Measurements from ENCODE around the gene CDKN2AIPNL. TPM values are rescaled to one million over a fixed set of nuclear protein-coding genes. Genes with fewer than 3 reads are reported as not detected.

The CDKN2AIPNL gene
- total RNA-seq (2022; extraction: Qiagen RNA extraction): 37.5 to 44.4 TPM (median 42.5 TPM) in 5 replicates

DNA sequence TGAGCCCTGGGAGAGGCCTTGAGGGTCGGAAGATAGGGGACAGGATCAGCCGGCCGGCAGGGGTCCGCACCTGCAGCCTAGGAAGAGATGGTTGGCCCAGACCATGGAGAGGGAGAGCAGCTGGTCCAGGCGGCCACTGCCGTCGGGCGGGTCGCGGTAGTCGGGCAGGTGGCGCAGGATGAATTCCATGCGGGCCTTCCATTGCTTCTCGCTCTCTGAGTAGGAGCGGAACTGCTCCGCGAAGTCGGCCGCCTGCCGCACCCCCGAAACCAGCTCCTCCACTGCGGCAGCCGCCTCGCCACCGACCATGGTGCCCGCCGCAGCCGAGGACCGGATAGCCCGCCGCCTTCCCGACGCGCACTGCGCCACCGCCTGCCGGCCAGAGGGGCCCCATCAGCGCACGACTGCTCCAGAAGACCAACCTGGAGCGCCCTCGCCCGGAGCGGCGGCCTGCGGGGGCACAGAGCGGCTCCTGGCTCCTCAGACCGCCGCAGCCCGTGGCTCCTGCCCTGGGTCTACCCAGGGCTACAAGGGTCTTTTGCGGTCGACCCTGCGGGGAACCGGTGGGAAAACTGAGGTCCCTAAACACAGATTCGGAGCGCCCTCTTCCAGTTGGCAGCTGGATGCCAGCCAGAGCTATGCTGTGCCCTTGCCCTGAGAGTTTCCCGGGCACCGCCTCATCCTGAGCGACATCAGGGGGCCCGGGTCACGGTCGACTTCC, at the start of gene CDKN2AIPNL:
TSS of gene CDKN2AIPNL (minus strand) at position 336 of the 721 bp plus-strand sequence. CDS start at position 309, 27 bp downstream.

DNA sequence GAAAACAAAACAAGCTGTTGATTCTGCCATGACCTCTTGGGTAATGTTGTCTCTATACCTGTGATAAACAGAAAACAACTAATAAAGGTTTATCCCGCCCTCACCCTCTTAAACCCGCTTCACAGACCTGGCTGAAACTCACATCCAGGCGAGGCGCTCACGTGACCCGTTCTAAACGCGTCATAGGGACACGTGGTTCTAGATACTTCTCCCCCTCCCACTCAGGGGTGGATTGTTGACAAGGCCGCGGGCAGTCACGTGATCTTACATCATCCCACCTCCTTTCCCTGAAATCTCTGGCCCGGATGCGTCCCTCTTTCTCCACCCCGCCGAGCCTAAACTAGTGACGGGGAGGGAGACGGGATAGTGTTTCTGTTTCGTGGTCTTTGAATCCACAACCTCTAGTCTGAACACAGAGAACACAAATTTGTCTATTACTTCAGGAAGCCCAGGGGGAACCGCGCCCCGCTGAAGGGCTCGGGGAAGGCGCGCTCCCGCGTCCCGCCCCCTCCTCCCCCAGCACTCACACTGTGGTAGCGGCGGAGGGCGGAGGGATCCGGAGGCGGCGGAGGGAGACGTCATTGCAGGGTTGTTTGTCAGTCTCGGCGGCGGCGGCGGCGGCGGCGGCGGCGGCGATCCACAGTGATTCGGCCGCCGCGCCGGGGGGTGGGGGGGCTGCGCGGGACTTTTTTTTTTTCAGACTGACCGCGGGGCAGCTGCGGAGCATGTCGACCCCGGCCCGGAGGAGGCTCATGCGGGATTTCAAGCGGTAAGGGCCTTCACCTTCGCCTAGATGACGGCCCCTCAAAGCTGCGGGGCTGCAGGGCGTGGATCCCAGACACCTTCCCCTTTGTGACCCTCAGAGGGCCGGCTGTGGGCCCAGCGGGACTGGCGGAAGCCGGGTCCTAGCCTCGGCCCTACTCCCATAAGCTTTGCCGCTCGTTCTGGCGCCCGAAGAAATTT, 40.5 kb downstream of the CDKN2AIPNL start, which contains the start of gene UBE2B:
TSS of gene UBE2B (plus strand) at position 699 of the 963 bp plus-strand sequence. CDS start at position 726, 27 bp downstream.

Other genes with a start within 250 kb of the CDKN2AIPNL start
- gene SKP1, start 234.9 kb downstream of the CDKN2AIPNL start, total RNA-seq (2022; extraction: Qiagen RNA extraction): 604 to 794 TPM (median 610 TPM) in 5 replicates
- gene PPP2CA, start 185.8 kb downstream of the CDKN2AIPNL start, total RNA-seq (2022; extraction: Qiagen RNA extraction): 249 to 282 TPM (median 272 TPM) in 5 replicates
- gene CDKL3, start 44.7 kb downstream of the CDKN2AIPNL start, total RNA-seq (2022; extraction: Qiagen RNA extraction): 1.1 to 1.5 TPM (median 1.5 TPM) in 5 replicates
- 61.4 to 77.1 TPM (median 69.9 TPM) in 5 replicates for gene UBE2B, start 40.3 kb downstream of the CDKN2AIPNL start, total RNA-seq (2022; extraction: Qiagen RNA extraction)
- 25.3 to 35.2 TPM (median 32.2 TPM) in 5 replicates for gene JADE2, start 113.8 kb upstream of the CDKN2AIPNL start, total RNA-seq (2022; extraction: Qiagen RNA extraction)
- 45.4 to 71.4 TPM (median 45.9 TPM) in 5 replicates for gene SAR1B, start 220.9 kb upstream of the CDKN2AIPNL start, total RNA-seq (2022; extraction: Qiagen RNA extraction)
- gene SEC24A, start 236.9 kb upstream of the CDKN2AIPNL start, total RNA-seq (2022; extraction: Qiagen RNA extraction): 11.6 to 15.0 TPM (median 13.9 TPM) in 5 replicates

All from A549 treated with CORT108297 at 1 μM for 4 hours (cell line).